K562 (cell line): Measurements from ENCODE around the gene RYR1. TPM values are rescaled to one million over a fixed set of nuclear protein-coding genes. Genes with fewer than 3 reads are reported as not detected.

Experiments used
- CHAMP1 ChIP-seq: fragments of 450-650 bp; IDR thresholded peaks from 2 replicates; pipeline ENCODE4 v1.6.1; 2016; ENCODE audit warnings: mild to moderate bottlenecking
- ESRRA ChIP-seq: fragments of 450-650 bp; IDR thresholded peaks from 2 replicates; pipeline ENCODE4 v1.6.1; 2014; ENCODE audit warnings: low read depth, mild to moderate bottlenecking, moderate library complexity, borderline replicate concordance
- FOXJ3 ChIP-seq: sonication (generic); formaldehyde crosslinking; IDR thresholded peaks from 2 replicates; pipeline ENCODE4 v1.4.0; 2020; ENCODE audit warnings: mild to moderate bottlenecking, missing genetic modification reagents
- HDGF ChIP-seq: fragments of 450-650 bp; IDR thresholded peaks from 2 replicates; pipeline ENCODE4 v1.6.1; 2016
- HNRNPL ChIP-seq: fragments of 200-400 bp; formaldehyde crosslinking; IDR thresholded peaks from 2 replicates; pipeline ENCODE4 v1.6.1; 2017; ENCODE audit warnings: low read depth, mild to moderate bottlenecking, low read length
- MGA ChIP-seq: fragments of 450-650 bp; IDR thresholded peaks from 2 replicates; pipeline ENCODE4 v1.6.1; 2016; ENCODE audit warnings: mild to moderate bottlenecking, moderate library complexity
- NUFIP1 ChIP-seq: fragments of 450-650 bp; IDR thresholded peaks from 2 replicates; pipeline ENCODE4 v1.6.1; 2018; ENCODE audit not compliant: partially characterized antibody
- RBM15 ChIP-seq: fragments of 200-400 bp; formaldehyde crosslinking; IDR thresholded peaks from 2 replicates; pipeline ENCODE4 v1.6.1; 2018; ENCODE audit warnings: mild to moderate bottlenecking, low read length, moderate library complexity; ENCODE audit not compliant: insufficient read depth
- SMAD1 ChIP-seq: fragments of 150-350 bp; IDR thresholded peaks from 2 replicates; pipeline ENCODE4 v1.6.1; 2014; ENCODE audit warnings: low read length, low read depth; ENCODE audit not compliant: partially characterized antibody
- polyA plus RNA-seq, 8 experiments: library from polyadenylated mRNA; depleted of rRNA in 4 of 8; stranded (reverse) in 5 of 8; unstranded in 3 of 8; fragments of >200 nt; fragmentation: Nextera tagmentation in 2 of 8; fragmentation: Illumina TruSeq in 1 of 8; extraction: Ambion mirVana in 2 of 8; extraction: Trizol in 1 of 8; gene quantifications; 2 replicates each; pipeline versions ENCODE4 v1.2.1 to v1.2.3, GENCODE V29; 2011 to 2014; ENCODE audit warnings: inconsistent platforms in 1 of 8, missing spikeins in 1 of 8
- total RNA-seq, 7 experiments: library from RNA; depleted of rRNA in 6 of 7; stranded (reverse); fragments of >200 nt in 6 of 7; fragmentation: Illumina TruSeq in 2 of 7; extraction: Trizol in 2 of 7; gene quantifications; 2 replicates each; pipeline versions ENCODE4 v1.2.1 to v1.2.3, GENCODE V29; 2011 to 2021; ENCODE audit warnings: low replicate concordance in 1 of 7
- TF ChIP-seq, protein P1 (sequence below): fragments of 250-450 bp; sonication (Bioruptor Pico); IDR thresholded peaks from 2 replicates; pipeline ENCODE4 v1.4.0; 2020; ENCODE audit warnings: mild to moderate bottlenecking, moderate library complexity, borderline replicate concordance

Gene RYR1
- total and polyA plus RNA-seq, 9 of the 15 experiments (the other 6 are each of a cell fraction or from before 2014, with no cell fraction given) = 0.11 to 7.4 (median 3.7) TPM

DNA sequence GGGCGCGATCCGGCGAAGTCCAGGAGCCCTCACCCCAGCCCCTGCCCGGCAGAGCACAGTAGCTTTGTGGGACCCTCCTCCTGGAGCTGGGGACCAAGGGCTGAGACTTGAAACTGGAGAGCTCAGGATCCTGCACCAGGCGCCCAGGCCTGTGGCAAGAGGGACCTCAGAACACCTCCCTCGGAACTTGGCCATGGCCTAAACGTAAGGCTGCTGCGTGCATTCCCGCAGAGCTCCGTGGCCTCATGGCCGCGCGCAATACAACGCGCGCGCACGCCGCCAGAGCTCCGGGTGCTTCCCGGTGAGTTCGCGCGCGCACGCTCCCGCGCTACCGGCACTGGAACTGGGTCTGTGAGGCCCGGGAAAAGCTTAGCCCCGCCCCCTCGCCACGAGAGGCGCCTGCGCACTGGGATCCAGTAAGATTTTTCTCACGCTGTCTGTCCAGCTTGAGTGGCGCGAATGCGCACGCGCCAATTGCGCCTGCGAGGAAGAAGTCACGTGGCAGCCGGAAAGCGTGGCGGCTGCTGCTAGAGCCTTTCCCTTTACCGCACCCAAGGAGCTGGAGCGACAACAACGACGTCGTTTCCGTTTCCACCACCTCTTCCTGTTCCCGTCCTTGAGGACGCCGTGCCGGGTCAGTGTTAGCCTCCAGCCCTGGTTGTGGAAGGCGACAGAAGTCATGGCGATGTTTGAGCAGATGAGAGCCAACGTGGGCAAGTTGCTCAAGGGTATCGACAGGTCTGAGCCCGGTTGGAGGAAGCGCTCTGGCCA is 185.3 kb downstream of the RYR1 start, which contains the start of gene EIF3K (continued):
- no peak; the same call in 1 of the 2 replicates for TF ChIP-seq MGA
- TF ChIP-seq ESRRA = peak; percentile 91
- TF ChIP-seq, protein P1, sequence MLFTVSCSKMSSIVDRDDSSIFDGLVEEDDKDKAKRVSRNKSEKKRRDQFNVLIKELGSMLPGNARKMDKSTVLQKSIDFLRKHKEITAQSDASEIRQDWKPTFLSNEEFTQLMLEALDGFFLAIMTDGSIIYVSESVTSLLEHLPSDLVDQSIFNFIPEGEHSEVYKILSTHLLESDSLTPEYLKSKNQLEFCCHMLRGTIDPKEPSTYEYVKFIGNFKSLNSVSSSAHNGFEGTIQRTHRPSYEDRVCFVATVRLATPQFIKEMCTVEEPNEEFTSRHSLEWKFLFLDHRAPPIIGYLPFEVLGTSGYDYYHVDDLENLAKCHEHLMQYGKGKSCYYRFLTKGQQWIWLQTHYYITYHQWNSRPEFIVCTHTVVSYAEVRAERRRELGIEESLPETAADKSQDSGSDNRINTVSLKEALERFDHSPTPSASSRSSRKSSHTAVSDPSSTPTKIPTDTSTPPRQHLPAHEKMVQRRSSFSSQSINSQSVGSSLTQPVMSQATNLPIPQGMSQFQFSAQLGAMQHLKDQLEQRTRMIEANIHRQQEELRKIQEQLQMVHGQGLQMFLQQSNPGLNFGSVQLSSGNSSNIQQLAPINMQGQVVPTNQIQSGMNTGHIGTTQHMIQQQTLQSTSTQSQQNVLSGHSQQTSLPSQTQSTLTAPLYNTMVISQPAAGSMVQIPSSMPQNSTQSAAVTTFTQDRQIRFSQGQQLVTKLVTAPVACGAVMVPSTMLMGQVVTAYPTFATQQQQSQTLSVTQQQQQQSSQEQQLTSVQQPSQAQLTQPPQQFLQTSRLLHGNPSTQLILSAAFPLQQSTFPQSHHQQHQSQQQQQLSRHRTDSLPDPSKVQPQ (CRISPR knock-in tag) = 0 out of 2 replicates have a peak, but pooled peaks have one; percentile 69
- no peak for TF ChIP-seq RBM15
- TF ChIP-seq CHAMP1 = no peak
- no peak for TF ChIP-seq HNRNPL
- 0 out of 2 replicates have a peak, but pooled peaks have one; percentile 32 for TF ChIP-seq HDGF
- TF ChIP-seq FOXJ3 = no peak
- TF ChIP-seq NUFIP1 = no peak
- no peak for TF ChIP-seq SMAD1
